WTC11 (cell line): ENCODE results near the gene MRPL40. TPM values are rescaled to one million over a fixed set of nuclear protein-coding genes. Genes with fewer than 3 reads are reported as not detected.

ENCODE experiments used
- ATAC-seq: fragments of 200-7000 bp; cut with Tn5 transposase; 2 replicates; pipeline ENCODE4 v1.10.0; 2021; ENCODE audit warnings: mild to moderate bottlenecking, moderate library complexity
- CTCF ChIA-PET: fragments of 300-600 bp; sonication (Branson Sonifier 250); formaldehyde crosslinking; loops from one replicate; lab custom pipeline; 2021; ENCODE audit warnings: antibody characterized with exemption; lab: Charles Lee
- POLR2A ChIA-PET: fragments of 350-600 bp; sonication (Branson Sonifier 250); formaldehyde crosslinking; loops from one replicate; lab custom pipeline; 2021; ENCODE audit warnings: antibody characterized with exemption; lab: Charles Lee
- DNase-seq: peaks from one replicate; pipeline ENCODE4 v3.0.0; 2021; ENCODE audit warnings: low spot score
- H3K27ac Mint-ChIP-seq: 2 replicates; pipeline ENCODE4 v1.8.0; 2021; ENCODE audit warnings: mixed read lengths
- H3K27me3 Mint-ChIP-seq: 2 replicates; pipeline ENCODE4 v1.8.0; 2021; ENCODE audit warnings: low read depth, mild to moderate bottlenecking, moderate library complexity, mixed read lengths
- H3K36me3 Mint-ChIP-seq: 2 replicates; pipeline ENCODE4 v1.8.0; 2021; ENCODE audit warnings: mixed read lengths
- H3K4me1 Mint-ChIP-seq: 2 replicates; pipeline ENCODE4 v1.8.0; 2022; ENCODE audit warnings: mixed read lengths
- H3K4me3 Mint-ChIP-seq: 2 replicates; pipeline ENCODE4 v1.8.0; 2021; ENCODE audit warnings: mild to moderate bottlenecking, moderate library complexity, mixed read lengths
- H3K9me3 Mint-ChIP-seq: 2 replicates; pipeline ENCODE4 v1.8.0; 2021; ENCODE audit warnings: mixed read lengths
- AR ChIP-seq: fragments of 250-450 bp; sonication (Bioruptor Pico); IDR thresholded peaks from 2 replicates; pipeline ENCODE4 v1.9.0; 2021; ENCODE audit warnings: mild to moderate bottlenecking
- ATF1 ChIP-seq: sonication (generic); formaldehyde crosslinking; IDR thresholded peaks from 2 replicates; pipeline ENCODE4 v1.8.1; 2023; ENCODE audit warnings: mild to moderate bottlenecking, moderate library complexity, missing genetic modification reagents
- EMX1 ChIP-seq: fragments of 250-450 bp; sonication (Bioruptor Pico); IDR thresholded peaks from 2 replicates; pipeline ENCODE4 v1.8.0; 2021; ENCODE audit warnings: mild to moderate bottlenecking
- ESRRA ChIP-seq: sonication (generic); formaldehyde crosslinking; IDR thresholded peaks from 2 replicates; pipeline ENCODE4 v1.8.1; 2022; ENCODE audit warnings: mild to moderate bottlenecking, missing genetic modification reagents, borderline replicate concordance
- FOXJ3 ChIP-seq: sonication (generic); formaldehyde crosslinking; IDR thresholded peaks from 2 replicates; pipeline ENCODE4 v1.9.0; 2021; ENCODE audit warnings: missing genetic modification reagents, mild to moderate bottlenecking, borderline replicate concordance
- FOXP4 ChIP-seq: sonication (generic); formaldehyde crosslinking; IDR thresholded peaks from 2 replicates; pipeline ENCODE4 v1.8.0; 2022; ENCODE audit warnings: mild to moderate bottlenecking, missing genetic modification reagents
- MAX ChIP-seq: sonication (generic); formaldehyde crosslinking; IDR thresholded peaks from 2 replicates; pipeline ENCODE4 v1.8.0; 2022; ENCODE audit warnings: mild to moderate bottlenecking, missing genetic modification reagents
- NFE2L1 ChIP-seq: sonication (generic); formaldehyde crosslinking; IDR thresholded peaks from 2 replicates; pipeline ENCODE4 v1.8.1; 2023; ENCODE audit warnings: missing genetic modification reagents
- NFYB ChIP-seq: sonication (generic); formaldehyde crosslinking; conservative IDR thresholded peaks from 2 replicates; pipeline ENCODE4 v1.8.0; 2022; ENCODE audit warnings: low read depth, missing genetic modification reagents
- NR2C2 ChIP-seq: sonication (generic); formaldehyde crosslinking; IDR thresholded peaks from 2 replicates; pipeline ENCODE4 v1.8.0; 2022; ENCODE audit warnings: mild to moderate bottlenecking, missing genetic modification reagents
- NR3C1 ChIP-seq: sonication (generic); formaldehyde crosslinking; conservative IDR thresholded peaks from 2 replicates; pipeline ENCODE4 v1.8.1; 2023; ENCODE audit warnings: low read depth, mild to moderate bottlenecking, missing genetic modification reagents
- PRDM15 ChIP-seq: sonication (generic); formaldehyde crosslinking; IDR thresholded peaks from 2 replicates; pipeline ENCODE4 v1.8.0; 2022; ENCODE audit warnings: missing genetic modification reagents
- SP1 ChIP-seq: sonication (generic); formaldehyde crosslinking; conservative IDR thresholded peaks from 2 replicates; pipeline ENCODE4 v1.8.1; 2022; ENCODE audit warnings: missing genetic modification reagents
- TP53 ChIP-seq: sonication (generic); formaldehyde crosslinking; IDR thresholded peaks from 2 replicates; pipeline ENCODE4 v1.8.1; 2023; ENCODE audit warnings: mild to moderate bottlenecking, missing genetic modification reagents
- ZNF219 ChIP-seq: sonication (generic); formaldehyde crosslinking; IDR thresholded peaks from 2 replicates; pipeline ENCODE4 v1.8.0; 2023; ENCODE audit warnings: missing genetic modification reagents, mild to moderate bottlenecking, borderline replicate concordance
- ZNF512 ChIP-seq: sonication (generic); formaldehyde crosslinking; IDR thresholded peaks from 2 replicates; pipeline ENCODE4 v1.8.1; 2022; ENCODE audit warnings: missing genetic modification reagents, borderline replicate concordance
- total RNA-seq: library from RNA; stranded (reverse); gene quantifications from 3 replicates; pipeline ENCODE4 v1.2.3, GENCODE V29; 2021

The MRPL40 gene
- total RNA-seq, 1 experiment from 2014 or later: 19.2 TPM

- TF ChIP-seq EMX1 (CRISPR knock-in tag): no peak
- TF ChIP-seq FOXP4 (CRISPR knock-in tag): no peak
- no peak for TF ChIP-seq ZNF512 (CRISPR knock-in tag)
- no peak for TF ChIP-seq NR2C2
- TF ChIP-seq SP1 (CRISPR knock-in tag): no peak
- TF ChIP-seq MAX (CRISPR knock-in tag): no peak
- TF ChIP-seq FOXJ3 (CRISPR knock-in tag): no peak
- no peak for TF ChIP-seq ZNF219
- TF ChIP-seq NFE2L1 (CRISPR knock-in tag): no peak
- TF ChIP-seq ATF1 (CRISPR knock-in tag): no peak
- no peak for TF ChIP-seq PRDM15 (CRISPR knock-in tag)
- no peak for TF ChIP-seq ESRRA
- no peak for TF ChIP-seq NFYB (CRISPR knock-in tag)
- no peak for TF ChIP-seq AR
- TF ChIP-seq TP53 (CRISPR knock-in tag): no peak
- TF ChIP-seq NR3C1 (CRISPR knock-in tag): no peak
- DNase-seq (no peak), ATAC-seq (no peak)
- H3K27me3 Mint-ChIP-seq: no peaks in the 10 kb centered on the region
- 0 out of 2 replicates have a peak, but pooled peaks cover 4% of the 10 kb centered on the region for H3K4me1 Mint-ChIP-seq
- no peak overlapping the region for H3K4me3 Mint-ChIP-seq
- H3K36me3 Mint-ChIP-seq: peaks cover 55% of the 10 kb centered on the region
- ChIA-PET POLR2A (interaction anchor here (0.5 kb wide), 1 partner anchor 245 kb away, joined by 4 read pairs; no protein-coding TSS in a partner anchor), CTCF (no interaction called here)
- no peaks in the 10 kb centered on the region for H3K9me3 Mint-ChIP-seq
- H3K27ac Mint-ChIP-seq: no peak overlapping the region
Measured at GRCh38 chr22:19456541-19456940, 24.2 kb downstream of the MRPL40 start.
